Ovary (tissue), 3 donors: ENCODE data around the gene ANKH.

Experiments
- CTCF ChIP-seq, 3 donors: fragments of 450-650 bp in 2 of 3; fragments of 200-600 bp in 1 of 3; IDR thresholded peaks; one replicate each; pipeline versions ENCODE4 v1.5.1 to v1.8.0; 2016 to 2022; ENCODE audit warnings: antibody characterized with exemption in 3 of 3, mild to moderate bottlenecking in 1 of 3
- EP300 ChIP-seq: sonication (generic); formaldehyde crosslinking; IDR thresholded peaks from one replicate; pipeline ENCODE4 v1.6.1; 2017; ENCODE audit warnings: antibody characterized with exemption
- POLR2A ChIP-seq: fragments of 450-650 bp; IDR thresholded peaks from one replicate; pipeline ENCODE4 v1.6.1; 2017; ENCODE audit warnings: antibody characterized with exemption, mild to moderate bottlenecking, moderate library complexity
- donor health status: DM: no; HTN: no; CAD: no.

GRCh38 chr5:14759744-14760547 lies 111.6 kb downstream of the ANKH start:
- TF ChIP-seq CTCF (IDR thresholded peaks at IDR 0.05) (no peak), POLR2A (no peak), EP300 (no peak)
